Astrocyte (in vitro differentiated cells and primary cell): ENCODE data around the gene MMAA.

Experiments
- EZH2 ChIP-seq: IDR thresholded peaks from 2 replicates; pipeline ENCODE4 v1.6.1; 2012; ENCODE audit warnings: mild to moderate bottlenecking, low read length, inconsistent platforms; ENCODE audit not compliant: insufficient read depth
- TF ChIP-seq, protein P1 (sequence below): IDR thresholded peaks from 2 replicates; pipeline ENCODE4 v1.5.1; 2011; ENCODE audit warnings: low read depth, mild to moderate bottlenecking, inconsistent platforms, low read length, moderate library complexity; ENCODE audit not compliant: insufficient read depth

DNA sequence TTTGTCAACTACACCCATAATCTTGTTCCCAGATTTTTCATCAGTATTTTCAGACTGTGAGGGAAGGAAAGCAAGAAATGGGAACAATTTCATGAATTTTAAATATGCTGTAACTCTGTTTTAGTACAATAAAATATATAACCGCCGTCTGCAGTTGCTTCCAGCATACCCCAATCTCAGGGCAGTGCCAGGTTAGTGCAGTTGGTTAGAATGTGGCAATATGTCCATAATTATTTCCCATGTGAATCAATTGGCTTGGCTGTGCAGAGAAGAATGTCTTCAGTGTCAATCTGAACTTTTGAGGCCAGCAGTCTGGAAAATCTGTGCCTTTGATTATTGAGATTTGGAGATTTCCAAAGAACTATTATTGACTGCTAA is 5.0 kb upstream of the MMAA start:
- TF ChIP-seq, protein P1, sequence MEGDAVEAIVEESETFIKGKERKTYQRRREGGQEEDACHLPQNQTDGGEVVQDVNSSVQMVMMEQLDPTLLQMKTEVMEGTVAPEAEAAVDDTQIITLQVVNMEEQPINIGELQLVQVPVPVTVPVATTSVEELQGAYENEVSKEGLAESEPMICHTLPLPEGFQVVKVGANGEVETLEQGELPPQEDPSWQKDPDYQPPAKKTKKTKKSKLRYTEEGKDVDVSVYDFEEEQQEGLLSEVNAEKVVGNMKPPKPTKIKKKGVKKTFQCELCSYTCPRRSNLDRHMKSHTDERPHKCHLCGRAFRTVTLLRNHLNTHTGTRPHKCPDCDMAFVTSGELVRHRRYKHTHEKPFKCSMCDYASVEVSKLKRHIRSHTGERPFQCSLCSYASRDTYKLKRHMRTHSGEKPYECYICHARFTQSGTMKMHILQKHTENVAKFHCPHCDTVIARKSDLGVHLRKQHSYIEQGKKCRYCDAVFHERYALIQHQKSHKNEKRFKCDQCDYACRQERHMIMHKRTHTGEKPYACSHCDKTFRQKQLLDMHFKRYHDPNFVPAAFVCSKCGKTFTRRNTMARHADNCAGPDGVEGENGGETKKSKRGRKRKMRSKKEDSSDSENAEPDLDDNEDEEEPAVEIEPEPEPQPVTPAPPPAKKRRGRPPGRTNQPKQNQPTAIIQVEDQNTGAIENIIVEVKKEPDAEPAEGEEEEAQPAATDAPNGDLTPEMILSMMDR = no peak
- no peak for TF ChIP-seq EZH2
